Vagina (tissue), 2 donors: ENCODE measurements around the gene USH1C.

ENCODE experiments used
- CTCF ChIP-seq, 3 experiments: fragments of 450-650 bp in 2 of 3; fragments of 200-600 bp in 1 of 3; sonication (generic) in 1 of 3; IDR thresholded peaks; one replicate each; pipeline ENCODE4 v1.5.1; 2017 to 2019; ENCODE audit warnings: antibody characterized with exemption in 3 of 3, mild to moderate bottlenecking in 2 of 3, moderate library complexity in 2 of 3
- POLR2A ChIP-seq, 2 donors: fragments of 450-650 bp; IDR thresholded peaks; one replicate each; pipeline ENCODE4 v1.6.1; 2017; ENCODE audit warnings: antibody characterized with exemption in 2 of 2, mild to moderate bottlenecking in 2 of 2, moderate library complexity in 2 of 2
- POLR2AphosphoS5 ChIP-seq, 2 donors: sonication (generic); formaldehyde crosslinking; IDR thresholded peaks; one replicate each; pipeline ENCODE4 v1.9.0; 2017; ENCODE audit warnings: antibody characterized with exemption in 2 of 2, mild to moderate bottlenecking in 2 of 2, low read depth in 1 of 2; ENCODE audit not compliant: insufficient read depth in 1 of 2

- no peak for TF ChIP-seq CTCF (IDR thresholded peaks at IDR 0.05)
- no peak for TF ChIP-seq POLR2AphosphoS5 (IDR thresholded peaks at IDR 0.05; ENCODE audit: insufficient read depth in 1 of 2, low read depth in 1 of 2)
- TF ChIP-seq POLR2A (IDR thresholded peaks at IDR 0.05): no peak
These were observed 98.9 kb downstream of the USH1C start for GRCh38 chr11:17445240-17445795.
